K562 (cell line): Measurements from ENCODE around the gene HMOX2. TPM values are rescaled to one million over a fixed set of nuclear protein-coding genes. Genes with fewer than 3 reads are reported as not detected.

Experiments used
- CTBP1 ChIP-seq: fragments of 450-650 bp; IDR thresholded peaks from 2 replicates; pipeline ENCODE4 v1.6.1; 2016; ENCODE audit warnings: borderline replicate concordance
- FOXA3 ChIP-seq, 2 experiments: fragments of 450-650 bp in 1 of 2; sonication (generic) in 1 of 2; formaldehyde crosslinking; IDR thresholded peaks in 1 of 2; conservative IDR thresholded peaks in 1 of 2; 2 replicates each; pipeline versions ENCODE4 v1.4.0 to v1.8.0; 2020 to 2022; ENCODE audit warnings: mild to moderate bottlenecking in 2 of 2, missing genetic modification reagents in 1 of 2
- GTF2A2 ChIP-seq: IDR thresholded peaks from 2 replicates; pipeline ENCODE4 v1.6.1; 2016; ENCODE audit warnings: mild to moderate bottlenecking, missing genetic modification characterization, missing compliant biosample characterization
- KLF10 ChIP-seq: fragments of 250-450 bp; sonication (Bioruptor Pico); IDR thresholded peaks from 2 replicates; pipeline ENCODE4 v1.6.1; 2021; ENCODE audit warnings: matching md5 sums
- MAZ ChIP-seq, 2 experiments: fragments of 450-650 bp in 1 of 2; sonication (generic) in 1 of 2; formaldehyde crosslinking; IDR thresholded peaks in 1 of 2; conservative IDR thresholded peaks in 1 of 2; 2 replicates each; pipeline versions ENCODE4 v1.4.0 to v1.5.0; 2020; ENCODE audit warnings: mild to moderate bottlenecking in 1 of 2, missing genetic modification reagents in 1 of 2
- MEF2D ChIP-seq: conservative IDR thresholded peaks from 2 replicates; pipeline ENCODE4 v1.6.1; 2016; ENCODE audit warnings: low read depth, missing genetic modification characterization, missing compliant biosample characterization
- MTA2 ChIP-seq: fragments of 450-650 bp; IDR thresholded peaks from 2 replicates; pipeline ENCODE4 v1.6.1; 2016; ENCODE audit warnings: low read depth
- PCBP2 ChIP-seq: fragments of 200-400 bp; formaldehyde crosslinking; IDR thresholded peaks from 2 replicates; pipeline ENCODE4 v1.6.1; 2018; ENCODE audit warnings: low read length, low read depth, mild to moderate bottlenecking, moderate library complexity; ENCODE audit not compliant: poor library complexity, severe bottlenecking
- RREB1 ChIP-seq: fragments of 250-450 bp; sonication (Bioruptor Pico); IDR thresholded peaks from 2 replicates; pipeline ENCODE4 v1.4.0; 2020
- TAF7 ChIP-seq: fragments of 450-650 bp; IDR thresholded peaks from 2 replicates; pipeline ENCODE4 v1.6.1; 2016; ENCODE audit warnings: missing genetic modification characterization, missing compliant biosample characterization
- XRCC4 ChIP-seq: IDR thresholded peaks from one replicate; pipeline ENCODE4 v1.6.1; 2011; ENCODE audit not compliant: insufficient read depth, insufficient read length; ENCODE audit errors: extremely low read depth
- ZBTB9 ChIP-seq: fragments of 450-650 bp; formaldehyde crosslinking; IDR thresholded peaks from 2 replicates; pipeline ENCODE4 v1.4.0; 2020; ENCODE audit warnings: mild to moderate bottlenecking, moderate library complexity
- ZEB2 ChIP-seq: fragments of 450-650 bp; IDR thresholded peaks from 2 replicates; pipeline ENCODE4 v1.6.1; 2016
- ZNF197 ChIP-seq: fragments of 200-800 bp; sonication (Bioruptor generic); IDR thresholded peaks from 2 replicates; pipeline ENCODE4 v1.6.1; 2016; ENCODE audit warnings: low read depth, missing genetic modification characterization, missing compliant biosample characterization
- ZNF280B ChIP-seq: fragments of 250-450 bp; sonication (Bioruptor Pico); IDR thresholded peaks from 2 replicates; pipeline ENCODE4 v1.5.1; 2021; ENCODE audit warnings: mild to moderate bottlenecking
- ZNF311 ChIP-seq: fragments of 250-450 bp; sonication (Bioruptor Pico); IDR thresholded peaks from 2 replicates; pipeline ENCODE4 v1.4.0; 2020; ENCODE audit warnings: mild to moderate bottlenecking, moderate library complexity
- ZNF398 ChIP-seq: fragments of 250-450 bp; sonication (Bioruptor Pico); IDR thresholded peaks from 2 replicates; pipeline ENCODE4 v1.8.0; 2021; ENCODE audit warnings: moderate library complexity, mild to moderate bottlenecking, inconsistent platforms
- ZNF778 ChIP-seq: fragments of 450-650 bp; formaldehyde crosslinking; IDR thresholded peaks from 2 replicates; pipeline ENCODE4 v1.4.0; 2020; ENCODE audit warnings: mild to moderate bottlenecking, moderate library complexity
- polyA plus RNA-seq, 8 experiments: library from polyadenylated mRNA; depleted of rRNA in 4 of 8; stranded (reverse) in 5 of 8; unstranded in 3 of 8; fragments of >200 nt; fragmentation: Nextera tagmentation in 2 of 8; fragmentation: Illumina TruSeq in 1 of 8; extraction: Ambion mirVana in 2 of 8; extraction: Trizol in 1 of 8; gene quantifications; 2 replicates each; pipeline versions ENCODE4 v1.2.1 to v1.2.3, GENCODE V29; 2011 to 2014; ENCODE audit warnings: inconsistent platforms in 1 of 8, missing spikeins in 1 of 8
- total RNA-seq, 7 experiments: library from RNA; depleted of rRNA in 6 of 7; stranded (reverse); fragments of >200 nt in 6 of 7; fragmentation: Illumina TruSeq in 2 of 7; extraction: Trizol in 2 of 7; gene quantifications; 2 replicates each; pipeline versions ENCODE4 v1.2.1 to v1.2.3, GENCODE V29; 2011 to 2021; ENCODE audit warnings: low replicate concordance in 1 of 7

The HMOX2 gene
- total and polyA plus RNA-seq, 9 of the 15 experiments (the other 6 are each of a cell fraction or from before 2014, with no cell fraction given), result 26.8 to 87.4 (median 57.4) TPM

- TF ChIP-seq PCBP2, result no peak
- no peak for TF ChIP-seq FOXA3 (CRISPR knock-in tag; conservative IDR thresholded peaks at IDR 0.05 in 1 of 2, IDR thresholded peaks at IDR 0.05 in 1 of 2)
- peak; percentile 80 for TF ChIP-seq MEF2D (tag)
- peak; percentile 92 for TF ChIP-seq RREB1 (CRISPR knock-in tag)
- no peak for TF ChIP-seq ZEB2
- 0 out of 2 replicates have a peak, but pooled peaks have one; percentile 67 for TF ChIP-seq ZBTB9 (CRISPR knock-in tag)
- TF ChIP-seq CTBP1, result peak; percentile 71
- TF ChIP-seq ZNF311 (CRISPR knock-in tag), result peak; percentile 92
- no peak for TF ChIP-seq MTA2
- peak; percentile 37; the same call in 1 of the 2 replicates for TF ChIP-seq ZNF398 (CRISPR knock-in tag)
- TF ChIP-seq TAF7 (tag), result no peak
- TF ChIP-seq MAZ (CRISPR knock-in tag; conservative IDR thresholded peaks at IDR 0.05 in 1 of 2, IDR thresholded peaks at IDR 0.05 in 1 of 2), result peak in 1 of 2 experiments; percentile 41; a peak in 1 of 4 replicates
- TF ChIP-seq KLF10 (CRISPR knock-in tag), result no peak
- peak; percentile 87 for TF ChIP-seq ZNF197 (CRISPR knock-in tag)
- TF ChIP-seq ZNF778 (CRISPR knock-in tag), result no peak
- 0 out of 2 replicates have a peak, but pooled peaks have one; percentile 54 for TF ChIP-seq GTF2A2
- no peak for TF ChIP-seq ZNF280B (CRISPR knock-in tag)
- TF ChIP-seq XRCC4, result no peak
Measured at GRCh38 chr16:4450931-4451519, 25.2 kb upstream of the HMOX2 start (continued).
